ENCODE data around the gene CNGA4.
"Not testable (repeated sequence)": the region's sequence is repeated elsewhere in the genome, so short reads cannot be mapped to it uniquely, and the experiment has no call there.

Gene CNGA4

GRCh38 chr11:6228520-6228919, 10.4 kb upstream of the CNGA4 start:
- DNase-seq, result no peak

- no peak for DNase-seq
Observed at GRCh38 chr11:6229911-6230310, 9.0 kb upstream of the CNGA4 start.

GRCh38 chr11:6232899-6233298, 6.0 kb upstream of the CNGA4 start:
- DNase-seq, result no peak

GRCh38 chr11:6233984-6234386, 4.9 kb upstream of the CNGA4 start:
- no peak for DNase-seq

GRCh38 chr11:6234387-6235107, 4.3 kb upstream of the CNGA4 start, which contains the start of gene FHIP1B:
Gene FHIP1B (minus strand): TSS chr11:6234636. CDS start chr11:6224516, 10,120 bp downstream.
- DNase-seq, result peak; percentile 98

- DNase-seq, result no peak
Observed at GRCh38 chr11:6237266-6237665, 1.6 kb upstream of the CNGA4 start.

- DNase-seq, result no peak
Observed at GRCh38 chr11:6237761-6238302, 1.1 kb upstream of the CNGA4 start.

- no peak for DNase-seq
Observed at GRCh38 chr11:6240139-6240538, 1.2 kb downstream of the CNGA4 start.

GRCh38 chr11:6240781-6241180, 1.9 kb downstream of the CNGA4 start:
- DNase-seq, result no peak

GRCh38 chr11:6241316-6241715, 2.4 kb downstream of the CNGA4 start:
- no peak for DNase-seq

GRCh38 chr11:6245536-6245935, 6.6 kb downstream of the CNGA4 start:
- DNase-seq, result no peak

GRCh38 chr11:6248248-6248647, 9.4 kb downstream of the CNGA4 start:
- DNase-seq, result no peak

GRCh38 chr11:6248897-6249296, 10.0 kb downstream of the CNGA4 start:
- DNase-seq, result not testable (repeated sequence)

GRCh38 chr11:6249770-6250555, 11.1 kb downstream of the CNGA4 start:
- no peak for DNase-seq

GRCh38 chr11:6251120-6251733, 12.3 kb downstream of the CNGA4 start:
- peak; percentile 73 for DNase-seq

- DNase-seq, result no peak
Observed at GRCh38 chr11:6251990-6252473, 13.1 kb downstream of the CNGA4 start.

GRCh38 chr11:6253197-6253596, 14.3 kb downstream of the CNGA4 start:
- no peak for DNase-seq

GRCh38 chr11:6258141-6258540, 19.3 kb downstream of the CNGA4 start:
- no peak for DNase-seq

GRCh38 chr11:6258571-6259081, 19.7 kb downstream of the CNGA4 start:
- DNase-seq, result no peak

GRCh38 chr11:6260207-6260726, 21.4 kb downstream of the CNGA4 start:
- no peak for DNase-seq

GRCh38 chr11:6263662-6264061, 24.8 kb downstream of the CNGA4 start:
- DNase-seq, result no peak

- DNase-seq, result no peak
Observed at GRCh38 chr11:6268820-6269219, 29.9 kb downstream of the CNGA4 start.

GRCh38 chr11:6269994-6270393, 31.1 kb downstream of the CNGA4 start:
- no peak for DNase-seq
